Ovary (tissue), 9 donors: ENCODE measurements around the gene ANK3. TPM values are rescaled to one million over a fixed set of nuclear protein-coding genes. Genes with fewer than 3 reads are reported as not detected.

Source experiments
- DNase-seq, 5 donors: peaks; one replicate each; pipeline ENCODE4 v3.0.0-alpha.2; 2019 to 2020
- H3K27ac ChIP-seq, 2 donors: fragments of 200-600 bp; one replicate each; pipeline versions ENCODE4 v1.5.1 to v1.8.0; 2019 to 2022
- H3K27me3 ChIP-seq: fragments of 200-600 bp; one replicate; pipeline ENCODE4 v1.8.0; 2022
- H3K36me3 ChIP-seq: fragments of 200-600 bp; sonication (generic); one replicate; pipeline ENCODE4 v1.5.1; 2019
- H3K4me1 ChIP-seq: one replicate; pipeline ENCODE4 v1.8.1; 2013; ENCODE audit warnings: mild to moderate bottlenecking, moderate library complexity; ENCODE audit not compliant: insufficient read depth
- H3K4me3 ChIP-seq: fragments of 200-600 bp; sonication (generic); one replicate; pipeline ENCODE4 v1.5.1; 2017
- H3K9me3 ChIP-seq, 2 donors: fragments of 200-600 bp in 1 of 2; sonication (generic) in 1 of 2; one replicate each; pipeline versions ENCODE4 v1.5.1 to v1.8.1; 2013 to 2019; ENCODE audit warnings: mild to moderate bottlenecking in 1 of 2, moderate library complexity in 1 of 2
- CTCF ChIP-seq, 3 donors: fragments of 450-650 bp in 2 of 3; fragments of 200-600 bp in 1 of 3; IDR thresholded peaks; one replicate each; pipeline versions ENCODE4 v1.5.1 to v1.8.0; 2016 to 2022; ENCODE audit warnings: antibody characterized with exemption in 3 of 3, mild to moderate bottlenecking in 1 of 3
- EP300 ChIP-seq: sonication (generic); formaldehyde crosslinking; IDR thresholded peaks from one replicate; pipeline ENCODE4 v1.6.1; 2017; ENCODE audit warnings: antibody characterized with exemption
- POLR2A ChIP-seq: fragments of 450-650 bp; IDR thresholded peaks from one replicate; pipeline ENCODE4 v1.6.1; 2017; ENCODE audit warnings: antibody characterized with exemption, mild to moderate bottlenecking, moderate library complexity
- WGBS, 3 donors: extraction: QIAGEN DNeasy Blood & Tissue Kit in 1 of 3; methylation state at CpG; one replicate each; pipeline versions ENCODE4 v1.1.5 to v1.1.7; 2013 to 2017; 5-methylcytosine and 5-hydroxymethylcytosine counted together
- intact Hi-C, 4 donors: fragments of 100-400 bp; cut with DNase I; formaldehyde crosslinking; loops; one replicate each; pipeline versions ENCODE4 v1.11.0 to v1.15.1; 2022 to 2023
- polyA plus RNA-seq, 2 donors: library from polyadenylated mRNA; stranded (reverse); fragments of 200-250 nt in 1 of 2; fragments of 350-450 nt in 1 of 2; fragmentation: Illumina TruSeq in 1 of 2; extraction: RNeasy Lipid Tissue Mini Kit (QIAGEN cat#74804) in 1 of 2; gene quantifications; one replicate each; pipeline ENCODE4 v1.2.3, GENCODE V29; 2013 to 2014
- total RNA-seq, 7 donors: library from RNA; depleted of rRNA in 2 of 7; stranded (reverse); fragments of >200 nt in 2 of 7; fragmentation: NEBNext Ultra II Directional in 3 of 7; extraction: Animal tissue kit (Norgen Biotek cat#: 25700) in 3 of 7; gene quantifications; one replicate each; pipeline versions ENCODE4 v1.1.0 to v1.2.4, GENCODE V29; 2016 to 2023
- donor health status: DM: no; HTN: no; CAD: no; lungs with moderate emphysema.
- donor health status: DM: no; HTN: no; CAD: no.
- donor health status: Bipolar disorder and iron deficiency.
- donor health status: DM: yes; HTN: yes; CAD: no.
- donor health status: DM: no; HTN: no; CAD: no.
- donor health status: DM: yes; HTN: yes; CAD: no.

Gene ANK3
- total and polyA plus RNA-seq, 9 donors: 11.4 to 74.1 (median 28.3) TPM

GRCh38 chr10:60315311-60315710 is 74.4 kb downstream of the ANK3 start:
- Histone ChIP-seq H3K4me3 (no peak overlapping the region), H3K9me3 (no peaks in the 10 kb centered on the region), H3K4me1 (no peaks in the 10 kb centered on the region), H3K36me3 (no peaks in the 10 kb centered on the region), H3K27ac (no peak overlapping the region), H3K27me3 (no peaks in the 10 kb centered on the region)
- intact Hi-C loops: no loop called here
- no peak for TF ChIP-seq CTCF (IDR thresholded peaks at IDR 0.05)
- no peak for TF ChIP-seq EP300
- no peak for TF ChIP-seq POLR2A
- no peak for DNase-seq
- WGBS, 3 donors: 37 to 44% (median 41%) methylated on average over 2 of the region's 2 CpGs

GRCh38 chr10:60314069-60314940 is 75.4 kb downstream of the ANK3 start:
- Histone ChIP-seq H3K4me1 (no peaks in the 10 kb centered on the region), H3K36me3 (no peaks in the 10 kb centered on the region), H3K27ac (no peak overlapping the region), H3K9me3 (no peaks in the 10 kb centered on the region), H3K4me3 (no peak overlapping the region), H3K27me3 (no peaks in the 10 kb centered on the region)
- intact Hi-C loops: no loop called here
- no peak for TF ChIP-seq EP300
- no peak for TF ChIP-seq CTCF (IDR thresholded peaks at IDR 0.05)
- no peak for TF ChIP-seq POLR2A
- DNase-seq: no peak
- 62 to 71% (median 62%) methylated on average over 5 of the region's 5 CpGs for WGBS, 3 donors

GRCh38 chr10:60313589-60313952 is 76.1 kb downstream of the ANK3 start:
- TF ChIP-seq POLR2A: no peak
- no peak for TF ChIP-seq CTCF (IDR thresholded peaks at IDR 0.05)
- TF ChIP-seq EP300: no peak
- intact Hi-C loops: no loop called here
- Histone ChIP-seq H3K36me3 (no peaks in the 10 kb centered on the region), H3K27ac (no peak overlapping the region), H3K27me3 (no peaks in the 10 kb centered on the region), H3K9me3 (no peaks in the 10 kb centered on the region), H3K4me3 (no peak overlapping the region), H3K4me1 (no peaks in the 10 kb centered on the region)
- no peak for DNase-seq
- WGBS, 3 donors: 46 to 68% (median 54%) methylated on average over 1 of the region's 1 CpG

- Histone ChIP-seq H3K27ac (no peak overlapping the region), H3K9me3 (no peaks in the 10 kb centered on the region), H3K4me3 (no peak overlapping the region), H3K4me1 (no peaks in the 10 kb centered on the region), H3K36me3 (no peaks in the 10 kb centered on the region), H3K27me3 (no peaks in the 10 kb centered on the region)
- DNase-seq: no peak
- no peak for TF ChIP-seq EP300
- no peak for TF ChIP-seq POLR2A
- TF ChIP-seq CTCF (IDR thresholded peaks at IDR 0.05): no peak
- 80 to 85% (median 83%) methylated on average over 6 of the region's 6 CpGs for WGBS, 3 donors
- intact Hi-C loops: no loop called here
These were observed 76.7 kb downstream of the ANK3 start for GRCh38 chr10:60312818-60313588.
